Measurements from ENCODE around the gene LINS1.

Gene LINS1

GRCh38 chr15:100602064-100602822 is at the start of gene LINS1, which contains the start of gene ASB7:
Gene LINS1 (minus strand): TSS chr15:100602184. CDS start chr15:100580842, 21,342 bp downstream.
Gene ASB7 (plus strand): TSS chr15:100602589. CDS start chr15:100612217, 9,628 bp downstream.
- in situ Hi-C loops (cut with MboI; ENCODE audit: low sequenced_read_pairs): no loop called here

GRCh38 chr15:100651253-100651652 is 49.3 kb upstream of the LINS1 start:
- in situ Hi-C loops (cut with MboI; ENCODE audit: low sequenced_read_pairs): no loop called here

GRCh38 chr15:100650685-100651084 is 48.7 kb upstream of the LINS1 start:
- in situ Hi-C loops (cut with MboI; ENCODE audit: low sequenced_read_pairs): no loop called here

GRCh38 chr15:100648951-100649350 is 47.0 kb upstream of the LINS1 start:
- in situ Hi-C loops (cut with MboI; ENCODE audit: low sequenced_read_pairs): loop anchor here (25.0 kb wide), 1 partner anchor 238 kb away; the partner anchor contains the start of gene ALDH1A3

- in situ Hi-C loops (cut with MboI; ENCODE audit: low sequenced_read_pairs): loop anchor here (25.0 kb wide), 1 partner anchor 242 kb away; the partner anchor contains the start of gene ALDH1A3
Measured at GRCh38 chr15:100645671-100646070, 43.7 kb upstream of the LINS1 start.

- in situ Hi-C loops (cut with MboI; ENCODE audit: low sequenced_read_pairs): loop anchor here (25.0 kb wide), 1 partner anchor 244 kb away; the partner anchor contains the start of gene ALDH1A3
Measured at GRCh38 chr15:100642950-100643338, 41.0 kb upstream of the LINS1 start.

- in situ Hi-C loops (cut with MboI; ENCODE audit: low sequenced_read_pairs): loop anchor here (25.0 kb wide), 1 partner anchor 245 kb away; the partner anchor contains the start of gene ALDH1A3
Measured at GRCh38 chr15:100642213-100642949, 40.4 kb upstream of the LINS1 start.

- in situ Hi-C loops (cut with MboI; ENCODE audit: low sequenced_read_pairs): loop anchor here (25.0 kb wide), 1 partner anchor 249 kb away; the partner anchor contains the start of gene ALDH1A3
Measured at GRCh38 chr15:100638177-100638730, 36.3 kb upstream of the LINS1 start.

GRCh38 chr15:100635406-100636071 is 33.6 kb upstream of the LINS1 start:
- in situ Hi-C loops (cut with MboI; ENCODE audit: low sequenced_read_pairs): loop anchor here (25.0 kb wide), 1 partner anchor 252 kb away; the partner anchor contains the start of gene ALDH1A3

GRCh38 chr15:100633763-100634075 is 31.7 kb upstream of the LINS1 start:
- in situ Hi-C loops (cut with MboI; ENCODE audit: low sequenced_read_pairs): loop anchor here (25.0 kb wide), 1 partner anchor 254 kb away; the partner anchor contains the start of gene ALDH1A3

- in situ Hi-C loops (cut with MboI; ENCODE audit: low sequenced_read_pairs): loop anchor here (25.0 kb wide), 1 partner anchor 255 kb away; the partner anchor contains the start of gene ALDH1A3
Measured at GRCh38 chr15:100631831-100632230, 29.8 kb upstream of the LINS1 start.

- in situ Hi-C loops (cut with MboI; ENCODE audit: low sequenced_read_pairs): loop anchor here (25.0 kb wide), 1 partner anchor 259 kb away; the partner anchor contains the start of gene ALDH1A3
Measured at GRCh38 chr15:100628746-100629145, 26.8 kb upstream of the LINS1 start.

- in situ Hi-C loops (cut with MboI; ENCODE audit: low sequenced_read_pairs): loop anchor here (25.0 kb wide), 1 partner anchor 259 kb away; the partner anchor contains the start of gene ALDH1A3
Measured at GRCh38 chr15:100627789-100628395, 25.9 kb upstream of the LINS1 start.

- in situ Hi-C loops (cut with MboI; ENCODE audit: low sequenced_read_pairs): no loop called here
Measured at GRCh38 chr15:100623301-100623700, 21.3 kb upstream of the LINS1 start.

- in situ Hi-C loops (cut with MboI; ENCODE audit: low sequenced_read_pairs): no loop called here
Measured at GRCh38 chr15:100616700-100617099, 14.7 kb upstream of the LINS1 start.

GRCh38 chr15:100615801-100616200 is 13.8 kb upstream of the LINS1 start:
- in situ Hi-C loops (cut with MboI; ENCODE audit: low sequenced_read_pairs): no loop called here

GRCh38 chr15:100614918-100615317 is 12.9 kb upstream of the LINS1 start:
- in situ Hi-C loops (cut with MboI; ENCODE audit: low sequenced_read_pairs): no loop called here

- in situ Hi-C loops (cut with MboI; ENCODE audit: low sequenced_read_pairs): no loop called here
Measured at GRCh38 chr15:100614336-100614735, 12.4 kb upstream of the LINS1 start.

- in situ Hi-C loops (cut with MboI; ENCODE audit: low sequenced_read_pairs): no loop called here
Measured at GRCh38 chr15:100613208-100613607, 11.2 kb upstream of the LINS1 start.

- in situ Hi-C loops (cut with MboI; ENCODE audit: low sequenced_read_pairs): no loop called here
Measured at GRCh38 chr15:100612539-100612938, 10.6 kb upstream of the LINS1 start.

Data from hTERT RPE-1 (cell line).